ENCODE results near the gene IL1RAPL2. TPM values are rescaled to one million over a fixed set of nuclear protein-coding genes. Genes with fewer than 3 reads are reported as not detected.

IL1RAPL2 gene
- total and polyA plus RNA-seq, 2 donors (not counting 3 experiments of a cell fraction or from before 2014, with no cell fraction given), result not detected

DNA sequence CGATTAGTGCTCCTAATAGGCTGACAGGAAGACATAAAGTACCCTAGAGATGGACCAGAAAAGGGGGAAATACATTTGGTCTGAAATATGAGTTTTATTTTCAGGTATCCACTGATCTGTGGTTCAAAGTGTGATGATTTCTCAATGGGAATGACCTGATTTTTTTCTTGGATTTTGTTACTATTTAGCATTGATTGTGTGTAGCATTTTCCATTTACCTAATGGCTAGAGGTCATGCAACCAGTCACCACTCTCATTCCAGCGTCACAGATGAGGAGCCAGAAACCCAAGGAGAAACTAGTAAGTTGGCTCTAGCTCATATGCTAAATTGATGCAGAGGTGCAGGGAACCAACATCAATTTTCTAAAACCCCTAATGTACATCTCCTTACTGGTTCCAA is 118.1 kb downstream of the IL1RAPL2 start:
- Histone ChIP-seq H3K9ac (replicated peaks; ENCODE audit: extremely low read depth, insufficient read depth, low read length) (no peak overlapping the region), H3K9me3 (replicated peaks; ENCODE audit: control insufficient read depth, insufficient read depth, low read length) (no peaks in the 10 kb centered on the region), H3K4me1 (ENCODE audit: control insufficient read depth, extremely low read depth, insufficient read depth, low read length) (no peaks in the 10 kb centered on the region), H3K36me3 (ENCODE audit: control insufficient read depth in 2 of 2, extremely low read depth in 1 of 2, insufficient read depth in 2 of 2, low read length in 2 of 2) (no peaks in the 10 kb centered on the region), H2AFZ (ENCODE audit: low read depth, low read length) (no peak overlapping the region), H3K27me3 (ENCODE audit: control insufficient read depth in 2 of 2, insufficient read depth in 2 of 2, low read length in 2 of 2) (no peaks in the 10 kb centered on the region), H3K27ac (ENCODE audit: insufficient read depth, low read depth, low read length) (no peak overlapping the region), H3K4me2 (ENCODE audit: insufficient read depth, low read length) (no peak overlapping the region), H3K9me1 (replicated peaks; ENCODE audit: control insufficient read depth, extremely low read depth, insufficient read depth, low read length) (no peaks in the 10 kb centered on the region), H3K4me3 (replicated peaks in 1 of 3; ENCODE audit: insufficient read depth in 1 of 3, low read depth in 1 of 3, low read length in 3 of 3) (no peak overlapping the region), H4K20me1 (replicated peaks; ENCODE audit: control insufficient read depth, extremely low read depth, insufficient read depth, low read length) (no peaks in the 10 kb centered on the region), H3K79me2 (ENCODE audit: control insufficient read depth, insufficient read depth, low read length) (no peaks in the 10 kb centered on the region)
- intact Hi-C loops (cut with micrococcal nuclease), result no loop called here
- DNase-seq (ENCODE audit: low read depth, low spot score) (no peak), FAIRE-seq (no peak)
- no TSS peak for BruUV-seq (replicated peaks)
- POLR2A ChIA-PET, result no interaction called here
- TF ChIP-seq, protein P1, sequence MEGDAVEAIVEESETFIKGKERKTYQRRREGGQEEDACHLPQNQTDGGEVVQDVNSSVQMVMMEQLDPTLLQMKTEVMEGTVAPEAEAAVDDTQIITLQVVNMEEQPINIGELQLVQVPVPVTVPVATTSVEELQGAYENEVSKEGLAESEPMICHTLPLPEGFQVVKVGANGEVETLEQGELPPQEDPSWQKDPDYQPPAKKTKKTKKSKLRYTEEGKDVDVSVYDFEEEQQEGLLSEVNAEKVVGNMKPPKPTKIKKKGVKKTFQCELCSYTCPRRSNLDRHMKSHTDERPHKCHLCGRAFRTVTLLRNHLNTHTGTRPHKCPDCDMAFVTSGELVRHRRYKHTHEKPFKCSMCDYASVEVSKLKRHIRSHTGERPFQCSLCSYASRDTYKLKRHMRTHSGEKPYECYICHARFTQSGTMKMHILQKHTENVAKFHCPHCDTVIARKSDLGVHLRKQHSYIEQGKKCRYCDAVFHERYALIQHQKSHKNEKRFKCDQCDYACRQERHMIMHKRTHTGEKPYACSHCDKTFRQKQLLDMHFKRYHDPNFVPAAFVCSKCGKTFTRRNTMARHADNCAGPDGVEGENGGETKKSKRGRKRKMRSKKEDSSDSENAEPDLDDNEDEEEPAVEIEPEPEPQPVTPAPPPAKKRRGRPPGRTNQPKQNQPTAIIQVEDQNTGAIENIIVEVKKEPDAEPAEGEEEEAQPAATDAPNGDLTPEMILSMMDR (IDR thresholded peaks at IDR 0.05; ENCODE audit: extremely low read depth in 1 of 2, insufficient read depth in 1 of 2, low read depth in 1 of 2, low read length in 2 of 2), result no peak
- TF ChIP-seq FOS (IDR thresholded peaks at IDR 0.05; ENCODE audit: borderline replicate concordance, insufficient read depth, low read length), result no peak
- TF ChIP-seq, protein P2, sequence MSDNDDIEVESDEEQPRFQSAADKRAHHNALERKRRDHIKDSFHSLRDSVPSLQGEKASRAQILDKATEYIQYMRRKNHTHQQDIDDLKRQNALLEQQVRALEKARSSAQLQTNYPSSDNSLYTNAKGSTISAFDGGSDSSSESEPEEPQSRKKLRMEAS (IDR thresholded peaks at IDR 0.05; ENCODE audit: insufficient read depth, insufficient read length), result no peak
- TF ChIP-seq MYC (IDR thresholded peaks at IDR 0.05; ENCODE audit: low read depth, low read length), result no peak
- TF ChIP-seq POLR2AphosphoS5 (IDR thresholded peaks at IDR 0.05; ENCODE audit: insufficient read depth, low read depth, low read length), result no peak
- no peak for TF ChIP-seq GATA2 (IDR thresholded peaks at IDR 0.05; ENCODE audit: insufficient read depth, insufficient read length, low read depth, low read length)
- no peak for TF ChIP-seq EZH2 (IDR thresholded peaks at IDR 0.05; ENCODE audit: borderline replicate concordance, low read depth, low read length, severe bottlenecking)
- no peak for TF ChIP-seq JUN (IDR thresholded peaks at IDR 0.05; ENCODE audit: borderline replicate concordance, insufficient read depth, insufficient read length, low read depth)
- dilution Hi-C loops (cut with MboI; ENCODE audit: extremely low pct_ligation_motif_present, low sequenced_read_pairs), result no loop called here
- CTCF ChIA-PET, result no interaction called here
